Nephron (organoid): ENCODE data around the gene DENND1A.

Experiments used
- H3K27ac Mint-ChIP-seq, 3 experiments: 2 replicates each; pipeline ENCODE4 v1.8.0; 2020; ENCODE audit warnings: mixed read lengths in 3 of 3, mild to moderate bottlenecking in 2 of 3, moderate library complexity in 1 of 3
- H3K27me3 Mint-ChIP-seq: 2 replicates; pipeline ENCODE4 v1.8.0; 2021; ENCODE audit warnings: low read depth, mild to moderate bottlenecking, moderate library complexity, mixed read lengths
- H3K36me3 Mint-ChIP-seq: 2 replicates; pipeline ENCODE4 v1.8.0; 2020; ENCODE audit warnings: low read depth, mixed read lengths
- H3K4me1 Mint-ChIP-seq: 2 replicates; pipeline ENCODE4 v1.8.0; 2020; ENCODE audit warnings: mixed read lengths
- H3K4me3 Mint-ChIP-seq, 3 experiments: 2 replicates each; pipeline ENCODE4 v1.8.0; 2020; ENCODE audit warnings: mild to moderate bottlenecking in 3 of 3, mixed read lengths in 3 of 3, moderate library complexity in 2 of 3
- H3K9me3 Mint-ChIP-seq: 2 replicates; pipeline ENCODE4 v1.8.0; 2020; ENCODE audit warnings: mixed read lengths
- CTCF ChIP-seq, 3 experiments: fragments of 200-600 bp; sonication (generic); IDR thresholded peaks; one replicate each; pipeline ENCODE4 v1.5.0; 2021; ENCODE audit warnings: antibody characterized with exemption in 3 of 3; ENCODE audit not compliant: unreplicated experiment in 3 of 3

DENND1A gene

GRCh38 chr9:123511326-123512277, 418.3 kb downstream of the DENND1A start:
- Mint-ChIP-seq H3K27ac (no peak overlapping the region), H3K4me3 (no peak overlapping the region), H3K4me1 (no peaks in the 10 kb centered on the region), H3K27me3 (peaks cover 4% of the 10 kb centered on the region), H3K36me3 (no peaks in the 10 kb centered on the region), H3K9me3 (no peaks in the 10 kb centered on the region)
- TF ChIP-seq CTCF (IDR thresholded peaks at IDR 0.05; ENCODE audit: unreplicated experiment in 3 of 3): no peak

- Mint-ChIP-seq H3K4me1 (no peaks in the 10 kb centered on the region), H3K27ac (no peak overlapping the region), H3K36me3 (no peaks in the 10 kb centered on the region), H3K9me3 (no peaks in the 10 kb centered on the region), H3K4me3 (no peak overlapping the region), H3K27me3 (peaks cover 4% of the 10 kb centered on the region)
- no peak for TF ChIP-seq CTCF (IDR thresholded peaks at IDR 0.05; ENCODE audit: unreplicated experiment in 3 of 3)
Measured at GRCh38 chr9:123509646-123510045, 420.3 kb downstream of the DENND1A start.

- no peak overlapping the region for H3K27ac Mint-ChIP-seq
- no peaks in the 10 kb centered on the region for H3K36me3 Mint-ChIP-seq
- H3K4me1 Mint-ChIP-seq: no peaks in the 10 kb centered on the region
- no peaks in the 10 kb centered on the region for H3K9me3 Mint-ChIP-seq
- no peak for TF ChIP-seq CTCF (IDR thresholded peaks at IDR 0.05; ENCODE audit: unreplicated experiment in 3 of 3)
- H3K4me3 Mint-ChIP-seq: no peak overlapping the region
- H3K27me3 Mint-ChIP-seq: peaks cover 3% of the 10 kb centered on the region
Measured at GRCh38 chr9:123508048-123508447, 421.9 kb downstream of the DENND1A start.

- TF ChIP-seq CTCF (IDR thresholded peaks at IDR 0.05; ENCODE audit: unreplicated experiment in 3 of 3): no peak
- Mint-ChIP-seq H3K36me3 (no peaks in the 10 kb centered on the region), H3K4me3 (no peak overlapping the region), H3K9me3 (no peaks in the 10 kb centered on the region), H3K4me1 (no peaks in the 10 kb centered on the region), H3K27me3 (no peaks in the 10 kb centered on the region), H3K27ac (no peak overlapping the region)
Measured at GRCh38 chr9:123505496-123505895, 424.4 kb downstream of the DENND1A start.

DNA sequence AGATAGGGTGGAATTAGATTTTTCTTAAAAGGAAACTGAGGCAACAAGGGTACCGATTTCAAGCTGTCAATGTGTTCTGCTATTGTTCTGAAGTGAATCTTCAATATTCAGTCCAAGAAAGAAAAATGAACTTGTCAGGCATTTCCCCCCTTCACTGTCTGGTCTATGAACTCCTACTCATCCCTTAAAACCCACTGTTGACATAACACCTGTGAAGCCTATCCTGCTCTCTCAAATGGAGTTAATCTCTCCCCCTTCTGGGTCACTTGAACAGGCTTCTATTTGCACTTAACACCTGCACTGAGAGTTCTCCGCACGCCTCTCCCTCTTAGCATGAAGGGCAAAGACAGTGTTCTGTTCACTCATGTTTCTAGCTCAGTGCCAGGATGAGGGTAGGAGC, 429.6 kb downstream of the DENND1A start:
- Mint-ChIP-seq H3K36me3 (no peaks in the 10 kb centered on the region), H3K4me1 (no peaks in the 10 kb centered on the region), H3K27ac (no peak overlapping the region), H3K9me3 (no peaks in the 10 kb centered on the region), H3K27me3 (no peaks in the 10 kb centered on the region), H3K4me3 (no peak overlapping the region)
- no peak for TF ChIP-seq CTCF (IDR thresholded peaks at IDR 0.05; ENCODE audit: unreplicated experiment in 3 of 3)

DNA sequence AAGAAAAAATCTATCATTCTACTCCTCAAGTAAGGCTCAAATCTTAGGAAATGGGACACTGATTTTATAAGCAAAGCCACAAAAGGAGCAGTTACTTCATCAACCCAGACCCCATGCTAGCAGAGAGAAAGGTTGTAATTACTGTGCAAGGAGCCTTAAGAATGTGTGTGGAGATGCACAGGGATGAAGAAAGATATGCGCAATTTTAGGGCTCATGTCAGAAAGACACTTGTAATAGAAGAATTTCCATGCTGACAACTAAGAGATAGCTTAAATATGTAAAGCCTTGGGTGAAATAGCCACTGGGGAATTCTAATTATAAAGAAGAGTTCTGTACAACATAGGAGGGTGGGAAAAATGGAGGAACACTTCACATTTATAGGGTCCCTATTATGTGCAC, 432.1 kb downstream of the DENND1A start:
- H3K27ac Mint-ChIP-seq: no peak overlapping the region
- H3K4me3 Mint-ChIP-seq: no peak overlapping the region
- H3K4me1 Mint-ChIP-seq: no peaks in the 10 kb centered on the region
- no peaks in the 10 kb centered on the region for H3K9me3 Mint-ChIP-seq
- H3K36me3 Mint-ChIP-seq: no peaks in the 10 kb centered on the region
- no peak for TF ChIP-seq CTCF (IDR thresholded peaks at IDR 0.05; ENCODE audit: unreplicated experiment in 3 of 3)
- no peaks in the 10 kb centered on the region for H3K27me3 Mint-ChIP-seq
